ENCODE results near the gene DLGAP1. TPM values are rescaled to one million over a fixed set of nuclear protein-coding genes. Genes with fewer than 3 reads are reported as not detected.
A peak's percentile ranks its signal among the peaks of the same experiment; 100 is the strongest.

The DLGAP1 gene
- total RNA-seq, 1 donor from 2014 or later = 18.5 TPM

DNA sequence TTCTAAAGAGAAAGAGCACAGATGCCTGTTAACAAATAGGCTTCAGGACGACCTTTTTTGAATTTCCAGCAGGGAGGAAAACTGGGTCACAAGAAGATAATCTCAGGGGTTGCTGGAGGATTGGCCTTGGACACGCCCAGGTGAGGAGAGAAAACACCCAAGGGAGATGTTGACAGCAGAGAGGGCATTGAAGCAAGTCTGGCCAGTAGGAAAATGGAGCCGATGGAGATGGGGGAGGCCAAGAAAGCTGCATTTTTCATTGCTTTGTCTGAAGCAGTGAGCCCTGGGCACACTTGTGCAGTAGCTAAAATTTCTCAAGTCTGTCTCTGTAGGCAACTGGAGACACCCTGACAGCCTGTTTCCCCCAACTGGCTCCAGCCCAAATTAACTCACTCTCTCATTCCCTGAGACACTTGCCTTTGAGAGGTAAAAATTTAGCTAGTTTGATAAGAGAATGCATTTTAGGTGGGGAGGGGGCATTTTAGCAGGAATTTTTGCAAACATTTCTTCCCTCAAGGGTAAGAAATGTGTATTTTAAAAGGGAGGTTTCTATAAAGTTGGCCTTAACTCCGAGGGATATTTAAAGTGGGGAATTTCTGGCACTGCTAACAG is 839.6 kb downstream of the DLGAP1 start:
- Histone ChIP-seq H3K79me2 (ENCODE audit: low read depth) (no peaks in the 10 kb centered on the region), H3K4me1 (peaks cover 32% of the 10 kb centered on the region), H3F3A (ENCODE audit: low read depth) (peaks cover 34% of the 10 kb centered on the region), H3K9ac (no peak overlapping the region), H4K20me1 (ENCODE audit: low read depth) (no peaks in the 10 kb centered on the region), H3K36me3 (no peaks in the 10 kb centered on the region), H3K9me3 (ENCODE audit: low read depth) (no peaks in the 10 kb centered on the region), H3K4me2 (peak overlapping the region; percentile 38), H2AFZ (replicated peaks) (peak overlapping the region; percentile 44), H3K27me3 (no peaks in the 10 kb centered on the region), H3K27ac (peak overlapping the region; percentile 81), H3K4me3 (no peak overlapping the region)
- H3K4me1 Mint-ChIP-seq = peaks cover 56% of the 10 kb centered on the region
- peak overlapping the region; percentile 92 for H3K27ac Mint-ChIP-seq
- no peaks in the 10 kb centered on the region for H3K9me3 Mint-ChIP-seq
- peaks cover 2% of the 10 kb centered on the region for H3K36me3 Mint-ChIP-seq
- no peak overlapping the region for H3K4me3 Mint-ChIP-seq
- DNase-seq (ENCODE audit: low spot score) = no peak
- peaks cover 4% of the 10 kb centered on the region for H3K27me3 Mint-ChIP-seq (ENCODE audit: insufficient read depth, low read depth)
- TF ChIP-seq, protein P1, sequence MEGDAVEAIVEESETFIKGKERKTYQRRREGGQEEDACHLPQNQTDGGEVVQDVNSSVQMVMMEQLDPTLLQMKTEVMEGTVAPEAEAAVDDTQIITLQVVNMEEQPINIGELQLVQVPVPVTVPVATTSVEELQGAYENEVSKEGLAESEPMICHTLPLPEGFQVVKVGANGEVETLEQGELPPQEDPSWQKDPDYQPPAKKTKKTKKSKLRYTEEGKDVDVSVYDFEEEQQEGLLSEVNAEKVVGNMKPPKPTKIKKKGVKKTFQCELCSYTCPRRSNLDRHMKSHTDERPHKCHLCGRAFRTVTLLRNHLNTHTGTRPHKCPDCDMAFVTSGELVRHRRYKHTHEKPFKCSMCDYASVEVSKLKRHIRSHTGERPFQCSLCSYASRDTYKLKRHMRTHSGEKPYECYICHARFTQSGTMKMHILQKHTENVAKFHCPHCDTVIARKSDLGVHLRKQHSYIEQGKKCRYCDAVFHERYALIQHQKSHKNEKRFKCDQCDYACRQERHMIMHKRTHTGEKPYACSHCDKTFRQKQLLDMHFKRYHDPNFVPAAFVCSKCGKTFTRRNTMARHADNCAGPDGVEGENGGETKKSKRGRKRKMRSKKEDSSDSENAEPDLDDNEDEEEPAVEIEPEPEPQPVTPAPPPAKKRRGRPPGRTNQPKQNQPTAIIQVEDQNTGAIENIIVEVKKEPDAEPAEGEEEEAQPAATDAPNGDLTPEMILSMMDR (IDR thresholded peaks at IDR 0.05) = no peak
- no peak for TF ChIP-seq EZH2phosphoT487 (IDR thresholded peaks at IDR 0.05)
- TF ChIP-seq EZH2 (IDR thresholded peaks at IDR 0.05) = no peak

DNA sequence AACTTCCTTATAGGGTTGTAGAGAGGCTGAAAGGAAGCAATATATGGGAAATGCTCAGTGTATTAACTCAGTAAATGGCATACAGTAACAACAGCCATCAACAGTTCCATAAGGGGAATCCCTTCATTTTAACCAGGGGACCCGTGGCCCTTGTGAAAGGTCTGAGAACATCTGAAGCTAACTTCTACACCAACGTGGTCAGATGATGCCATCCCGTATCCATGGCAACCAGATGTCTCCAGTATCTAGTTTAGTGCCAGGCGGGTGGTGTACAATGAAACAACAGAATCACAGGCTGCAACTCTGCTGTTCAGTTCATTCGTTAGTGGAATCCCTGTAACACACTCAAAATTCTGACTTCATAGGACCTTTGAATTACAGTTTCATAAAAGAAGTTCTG is 842.8 kb downstream of the DLGAP1 start:
- Histone ChIP-seq H3K27me3 (no peaks in the 10 kb centered on the region), H3K9ac (no peak overlapping the region), H3K9me3 (ENCODE audit: low read depth) (no peaks in the 10 kb centered on the region), H2AFZ (replicated peaks) (no peak overlapping the region), H3K4me3 (no peak overlapping the region), H3K79me2 (ENCODE audit: low read depth) (peaks cover 23% of the 10 kb centered on the region), H3F3A (ENCODE audit: low read depth) (peaks cover 28% of the 10 kb centered on the region), H3K4me1 (peaks cover 34% of the 10 kb centered on the region), H3K4me2 (no peak overlapping the region), H3K36me3 (no peaks in the 10 kb centered on the region), H4K20me1 (ENCODE audit: low read depth) (no peaks in the 10 kb centered on the region), H3K27ac (no peak overlapping the region)
- no peak overlapping the region for H3K4me3 Mint-ChIP-seq
- peaks cover 2% of the 10 kb centered on the region for H3K9me3 Mint-ChIP-seq
- DNase-seq (ENCODE audit: low spot score) = peak; percentile 31
- H3K4me1 Mint-ChIP-seq = peaks cover 61% of the 10 kb centered on the region
- H3K36me3 Mint-ChIP-seq = peaks cover 20% of the 10 kb centered on the region
- peaks cover 6% of the 10 kb centered on the region for H3K27me3 Mint-ChIP-seq (ENCODE audit: insufficient read depth, low read depth)
- H3K27ac Mint-ChIP-seq = no peak overlapping the region
- TF ChIP-seq EZH2phosphoT487 (IDR thresholded peaks at IDR 0.05) (no peak), EZH2 (IDR thresholded peaks at IDR 0.05) (no peak)

DNA sequence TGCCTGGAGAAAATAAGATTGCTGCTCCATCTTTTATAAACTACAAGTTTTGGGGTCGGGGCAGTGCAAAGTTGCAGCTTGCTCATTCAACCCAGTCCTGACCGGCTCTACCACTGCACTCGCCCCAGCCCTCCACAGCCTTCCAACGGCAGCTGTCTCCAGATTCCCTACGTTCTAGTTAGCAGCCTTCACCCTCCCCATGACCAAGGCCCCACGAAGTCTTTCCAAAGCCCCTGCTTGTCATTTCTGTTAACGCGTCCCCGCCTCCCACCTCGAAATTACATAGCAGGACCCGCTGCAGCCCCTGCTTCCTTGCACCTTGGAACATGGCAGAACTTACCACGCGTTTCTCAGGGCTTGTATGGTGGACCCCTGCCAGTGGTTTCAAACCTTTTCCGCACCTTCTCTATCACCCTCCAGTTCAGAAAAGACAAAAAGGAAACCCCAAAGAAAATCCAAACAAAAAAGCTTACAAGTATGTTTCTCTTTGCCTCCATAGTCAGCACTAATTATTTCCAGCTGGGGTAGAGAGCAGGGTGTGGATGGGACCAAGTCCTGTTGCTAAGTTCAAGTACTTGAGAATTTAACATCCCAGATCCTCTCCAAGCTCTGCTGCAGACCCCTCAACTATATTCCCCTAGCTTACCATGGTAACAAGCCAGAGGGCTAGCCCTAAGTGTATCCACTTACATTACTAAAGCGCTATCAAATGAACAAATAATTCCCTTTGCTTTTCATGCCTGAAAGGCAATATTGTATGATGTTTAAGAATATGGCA is 843.6 kb downstream of the DLGAP1 start:
- peak overlapping the region; percentile 51 for H3K27ac ChIP-seq
- no peak for DNase-seq (ENCODE audit: low spot score)
- peak overlapping the region; percentile 62 for H3K4me3 Mint-ChIP-seq
- H3K4me2 ChIP-seq = no peak overlapping the region
- no peaks in the 10 kb centered on the region for H3K36me3 ChIP-seq
- H3K36me3 Mint-ChIP-seq = peaks cover 20% of the 10 kb centered on the region
- H3K27ac Mint-ChIP-seq = peak overlapping the region; percentile 97
- peaks cover 68% of the 10 kb centered on the region for H3K4me1 Mint-ChIP-seq
- no peak overlapping the region for H3K4me3 ChIP-seq
- H3K27me3 Mint-ChIP-seq (ENCODE audit: insufficient read depth, low read depth) = peaks cover 6% of the 10 kb centered on the region
- H4K20me1 ChIP-seq (ENCODE audit: low read depth) = no peaks in the 10 kb centered on the region
- peaks cover 31% of the 10 kb centered on the region for H3K79me2 ChIP-seq (ENCODE audit: low read depth)
- no peak overlapping the region for H3K9ac ChIP-seq
- no peaks in the 10 kb centered on the region for H3K9me3 ChIP-seq (ENCODE audit: low read depth)
- H3K4me1 ChIP-seq = peaks cover 39% of the 10 kb centered on the region
- no peak for TF ChIP-seq EZH2 (IDR thresholded peaks at IDR 0.05)
- TF ChIP-seq, protein P1 (IDR thresholded peaks at IDR 0.05) = no peak
- TF ChIP-seq EZH2phosphoT487 (IDR thresholded peaks at IDR 0.05) = no peak
- no peak overlapping the region for H2AFZ ChIP-seq (replicated peaks)
- H3F3A ChIP-seq (ENCODE audit: low read depth) = peaks cover 33% of the 10 kb centered on the region
- H3K27me3 ChIP-seq = no peaks in the 10 kb centered on the region
- peaks cover 2% of the 10 kb centered on the region for H3K9me3 Mint-ChIP-seq

DNA sequence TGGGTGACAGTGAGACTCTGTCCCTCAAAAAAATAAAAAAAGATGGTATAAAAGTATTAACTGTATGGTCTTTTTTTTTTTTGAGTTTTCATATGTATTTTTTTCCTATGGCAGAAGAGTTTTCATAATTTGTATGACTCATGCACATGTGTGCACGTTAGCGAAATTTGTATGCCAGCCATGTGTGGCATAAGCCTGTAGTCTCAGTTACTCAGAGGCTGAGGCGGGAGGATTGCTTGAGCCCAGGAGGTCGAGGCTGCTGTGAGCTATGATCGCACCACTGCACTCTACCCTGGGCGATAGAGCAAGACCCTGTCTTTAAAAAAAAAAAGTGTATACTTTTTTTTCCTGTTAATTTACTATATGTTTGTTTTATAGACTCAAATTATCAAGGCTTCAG is 844.3 kb downstream of the DLGAP1 start:
- Histone ChIP-seq H3K4me2 (no peak overlapping the region), H3K27me3 (no peaks in the 10 kb centered on the region), H2AFZ (replicated peaks) (no peak overlapping the region), H3K4me1 (peaks cover 43% of the 10 kb centered on the region), H3K27ac (no peak overlapping the region), H3K4me3 (no peak overlapping the region), H3F3A (ENCODE audit: low read depth) (peaks cover 37% of the 10 kb centered on the region), H3K36me3 (no peaks in the 10 kb centered on the region), H3K9me3 (ENCODE audit: low read depth) (no peaks in the 10 kb centered on the region), H3K9ac (no peak overlapping the region), H3K79me2 (ENCODE audit: low read depth) (peaks cover 38% of the 10 kb centered on the region), H4K20me1 (ENCODE audit: low read depth) (no peaks in the 10 kb centered on the region)
- Mint-ChIP-seq H3K4me3 (no peak overlapping the region), H3K27ac (no peak overlapping the region), H3K27me3 (ENCODE audit: insufficient read depth, low read depth) (peaks cover 6% of the 10 kb centered on the region), H3K36me3 (peaks cover 20% of the 10 kb centered on the region), H3K4me1 (peaks cover 64% of the 10 kb centered on the region), H3K9me3 (peaks cover 2% of the 10 kb centered on the region)
- no peak for DNase-seq (ENCODE audit: low spot score)
- TF ChIP-seq EZH2phosphoT487 (IDR thresholded peaks at IDR 0.05) (no peak), EZH2 (IDR thresholded peaks at IDR 0.05) (no peak)
- TF ChIP-seq, protein P1 (IDR thresholded peaks at IDR 0.05) = no peak
